Pancreas (tissue), 10 donors: ENCODE measurements around the gene RABGAP1L. TPM values are rescaled to one million over a fixed set of nuclear protein-coding genes. Genes with fewer than 3 reads are reported as not detected.
"Not testable (repeated sequence)": the region's sequence is repeated elsewhere in the genome, so short reads cannot be mapped to it uniquely, and the experiment has no call there.

Experiments used
- ATAC-seq, 4 donors: fragments of 200-7000 bp; cut with Tn5 transposase; one replicate each; pipeline versions ENCODE4 v1.8.0 to v1.9.1; 2020; ENCODE audit warnings: mild to moderate bottlenecking in 4 of 4, moderate library complexity in 4 of 4
- DNase-seq, 6 donors: peaks; one replicate each; pipeline ENCODE4 v3.0.0-alpha.2; 2020
- FAIRE-seq: peaks from 2 replicates; lab custom pipeline; 2012; peaks lifted over from hg19 to GRCh38; lab: Jason Lieb, UNC
- H3K27ac ChIP-seq, 4 donors: fragments of 200-600 bp; sonication (generic); 1 replicate in 3 of 4; 2 replicates in 1 of 4; pipeline versions ENCODE4 v1.5.0 to v1.8.0; 2020
- H3K27me3 ChIP-seq, 4 donors: fragments of 200-600 bp; one replicate each; pipeline ENCODE4 v1.8.0; 2021
- H3K36me3 ChIP-seq, 3 donors: fragments of 200-600 bp; sonication (generic) in 1 of 3; one replicate each; pipeline versions ENCODE4 v1.5.0 to v1.8.0; 2020 to 2021
- H3K4me1 ChIP-seq, 3 donors: fragments of 200-600 bp; one replicate each; pipeline ENCODE4 v1.8.0; 2021
- H3K4me3 ChIP-seq, 4 donors: fragments of 200-600 bp; sonication (generic) in 2 of 4; one replicate each; pipeline versions ENCODE4 v1.5.0 to v1.8.0; 2020 to 2021
- H3K9me3 ChIP-seq, 4 donors: fragments of 200-600 bp; one replicate each; pipeline ENCODE4 v1.8.0; 2021
- WGBS, 2 donors: extraction: QIAGEN DNeasy Blood & Tissue Kit; methylation state at CpG; one replicate each; pipeline ENCODE4 v1.1.7; 2013; 5-methylcytosine and 5-hydroxymethylcytosine counted together
- intact Hi-C, 3 donors: fragments of 100-400 bp; cut with DNase I; formaldehyde crosslinking; loops; one replicate each; pipeline versions ENCODE4 v1.11.1 to v1.14.2; 2022
- polyA plus RNA-seq, 2 donors: library from polyadenylated mRNA; stranded (reverse); fragments of 200-250 nt; gene quantifications; one replicate each; pipeline ENCODE4 v1.2.3, GENCODE V29; 2013
- total RNA-seq, 6 donors: library from RNA; stranded (reverse); fragmentation: NEBNext Ultra II Directional in 4 of 6; extraction: Animal tissue kit (Norgen Biotek cat#: 25700) in 4 of 6; gene quantifications; one replicate each; pipeline versions ENCODE4 v1.2.1 to v1.2.4, GENCODE V29; 2021 to 2023
- TF ChIP-seq, protein P1 (sequence below), 4 donors: fragments of 200-600 bp; sonication (generic) in 3 of 4; IDR thresholded peaks; one replicate each; pipeline versions ENCODE4 v1.5.0 to v1.8.0; 2021; ENCODE audit warnings: antibody characterized with exemption in 4 of 4
- donor health status: healthy with polysubstance abuse.
- donor health status: DM: no; HTN: no; CAD: no; lungs with moderate emphysema.
- donor health status: DM: no; HTN: no; CAD: no.
- donor health status: control.
- donor health status: control.
- donor health status: Bipolar disorder and iron deficiency.
- donor health status: DM: yes; HTN: yes; CAD: no.
- donor health status: DM: no; HTN: no; CAD: no.
- donor health status: DM: no; HTN: no; CAD: no.
- donor health status: DM: yes; HTN: yes; CAD: no.

Gene RABGAP1L
- total and polyA plus RNA-seq, 8 donors = 13.9 to 64.8 (median 36.1) TPM

- FAIRE-seq = no peak
- WGBS, 2 donors = 57 to 80% methylated on average over 1 of the region's 1 CpG
- TF ChIP-seq, protein P1, sequence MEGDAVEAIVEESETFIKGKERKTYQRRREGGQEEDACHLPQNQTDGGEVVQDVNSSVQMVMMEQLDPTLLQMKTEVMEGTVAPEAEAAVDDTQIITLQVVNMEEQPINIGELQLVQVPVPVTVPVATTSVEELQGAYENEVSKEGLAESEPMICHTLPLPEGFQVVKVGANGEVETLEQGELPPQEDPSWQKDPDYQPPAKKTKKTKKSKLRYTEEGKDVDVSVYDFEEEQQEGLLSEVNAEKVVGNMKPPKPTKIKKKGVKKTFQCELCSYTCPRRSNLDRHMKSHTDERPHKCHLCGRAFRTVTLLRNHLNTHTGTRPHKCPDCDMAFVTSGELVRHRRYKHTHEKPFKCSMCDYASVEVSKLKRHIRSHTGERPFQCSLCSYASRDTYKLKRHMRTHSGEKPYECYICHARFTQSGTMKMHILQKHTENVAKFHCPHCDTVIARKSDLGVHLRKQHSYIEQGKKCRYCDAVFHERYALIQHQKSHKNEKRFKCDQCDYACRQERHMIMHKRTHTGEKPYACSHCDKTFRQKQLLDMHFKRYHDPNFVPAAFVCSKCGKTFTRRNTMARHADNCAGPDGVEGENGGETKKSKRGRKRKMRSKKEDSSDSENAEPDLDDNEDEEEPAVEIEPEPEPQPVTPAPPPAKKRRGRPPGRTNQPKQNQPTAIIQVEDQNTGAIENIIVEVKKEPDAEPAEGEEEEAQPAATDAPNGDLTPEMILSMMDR (IDR thresholded peaks at IDR 0.05) = no peak
- Histone ChIP-seq H3K4me3 (no peak overlapping the region), H3K36me3 (no peaks in the 10 kb centered on the region), H3K27me3 (no peaks in the 10 kb centered on the region), H3K27ac (no peak overlapping the region), H3K4me1 (no peaks in the 10 kb centered on the region), H3K9me3 (no peaks in the 10 kb centered on the region)
- intact Hi-C loops = no loop called here
- no peak for DNase-seq
- no peak for ATAC-seq
These were observed 480.1 kb downstream of the RABGAP1L start for GRCh38 chr1:174639461-174639860.

GRCh38 chr1:174640783-174641182 lies 481.5 kb downstream of the RABGAP1L start:
- no peak overlapping the region for H3K4me3 ChIP-seq
- intact Hi-C loops = no loop called here
- no peaks in the 10 kb centered on the region for H3K27me3 ChIP-seq
- ATAC-seq = no peak
- WGBS, 2 donors = 40 to 53% methylated on average over 1 of the region's 1 CpG
- H3K4me1 ChIP-seq = no peaks in the 10 kb centered on the region
- TF ChIP-seq, protein P1 (IDR thresholded peaks at IDR 0.05) = no peak
- DNase-seq = no peak
- no peak overlapping the region for H3K27ac ChIP-seq
- no peaks in the 10 kb centered on the region for H3K9me3 ChIP-seq
- H3K36me3 ChIP-seq = no peaks in the 10 kb centered on the region
- peak; percentile 60 for FAIRE-seq

DNA sequence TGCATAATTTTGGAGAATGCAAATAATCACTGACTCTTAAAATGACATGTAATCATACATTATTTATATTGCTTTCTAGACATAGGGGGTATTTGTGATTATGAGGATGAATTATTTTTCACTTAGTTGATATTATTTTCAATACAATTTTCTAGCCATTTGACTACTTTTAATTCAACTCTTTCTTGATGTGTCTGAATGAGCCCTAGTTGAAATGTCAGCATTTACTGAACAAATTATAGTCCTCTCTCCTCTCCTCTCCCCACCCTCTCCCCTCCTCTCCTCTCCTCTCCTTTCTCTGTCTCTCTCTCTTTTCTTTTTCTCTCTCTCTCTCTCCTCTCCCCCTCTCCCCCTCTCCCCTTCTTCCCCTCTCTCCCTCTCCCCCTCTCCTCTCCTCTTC lies 483.1 kb downstream of the RABGAP1L start:
- FAIRE-seq = no peak

DNA sequence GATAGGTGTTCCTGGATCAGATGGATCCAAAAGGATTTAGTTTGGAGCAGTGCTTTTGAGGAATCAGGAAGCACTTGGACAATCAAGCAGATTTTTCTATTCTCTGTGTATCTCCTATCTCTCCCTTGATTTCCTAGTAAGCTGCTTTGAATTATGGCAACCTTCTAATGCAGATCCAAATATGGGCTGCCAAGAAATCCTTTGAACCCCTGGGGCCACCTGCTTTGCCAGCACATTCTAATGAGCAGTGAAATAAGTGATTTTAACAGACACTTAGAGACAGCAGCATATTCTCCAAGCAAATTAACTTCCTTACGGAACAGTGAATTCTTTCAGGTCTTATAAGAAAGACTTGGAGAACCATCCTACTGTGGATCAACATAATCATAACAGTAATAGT lies 483.9 kb downstream of the RABGAP1L start:
- WGBS, 2 donors = 93 to 100% methylated on average over 1 of the region's 1 CpG
- no peak for DNase-seq
- H3K4me1 ChIP-seq = no peaks in the 10 kb centered on the region
- TF ChIP-seq, protein P1 (IDR thresholded peaks at IDR 0.05) = no peak
- no peaks in the 10 kb centered on the region for H3K36me3 ChIP-seq
- intact Hi-C loops = no loop called here
- H3K4me3 ChIP-seq = no peak overlapping the region
- H3K9me3 ChIP-seq = no peaks in the 10 kb centered on the region
- H3K27ac ChIP-seq = no peak overlapping the region
- FAIRE-seq = no peak
- no peak for ATAC-seq
- no peaks in the 10 kb centered on the region for H3K27me3 ChIP-seq

More for the DNA sequence above, 483.1 kb downstream of the RABGAP1L start:
- ATAC-seq (no peak), DNase-seq (no peak)
- TF ChIP-seq, protein P1 (IDR thresholded peaks at IDR 0.05) = no peak
- H3K27me3 ChIP-seq = no peaks in the 10 kb centered on the region
- H3K36me3 ChIP-seq = no peaks in the 10 kb centered on the region
- H3K27ac ChIP-seq = no peak overlapping the region
- no peaks in the 10 kb centered on the region for H3K9me3 ChIP-seq
- intact Hi-C loops = no loop called here
- H3K4me1 ChIP-seq = no peaks in the 10 kb centered on the region
- no peak overlapping the region for H3K4me3 ChIP-seq

- H3K4me1 ChIP-seq, H3K36me3 ChIP-seq, H3K27me3 ChIP-seq, H3K9me3 ChIP-seq, FAIRE-seq, H3K27ac ChIP-seq, DNase-seq, intact Hi-C loops, ATAC-seq, H3K4me3 ChIP-seq: not testable (repeated sequence)
- 79 to 82% methylated on average over 2 of the region's 2 CpGs for WGBS, 2 donors
These were observed 490.3 kb downstream of the RABGAP1L start for GRCh38 chr1:174649572-174649971.
